T-helper 2 cell treated with Interferon-gamma antibody and Interleukin-4, amounts not matched to agents 5 μg/mL and 100 μg/mL, for 36 hours (primary cell): ENCODE measurements around the gene OR7G1.

Experiments
- DNase-seq: peaks from one replicate; pipeline ENCODE4 v3.0.0; 2021; ENCODE audit warnings: low spot score
- H3K27ac Mint-ChIP-seq: one replicate; pipeline ENCODE4 v1.8.0; 2021; ENCODE audit warnings: mild to moderate bottlenecking, mixed read lengths
- H3K27me3 Mint-ChIP-seq: one replicate; pipeline ENCODE4 v1.8.0; 2021; ENCODE audit warnings: low read depth, mixed read lengths
- H3K36me3 Mint-ChIP-seq: one replicate; pipeline ENCODE4 v1.8.0; 2021; ENCODE audit warnings: low read depth, mixed read lengths
- H3K4me1 Mint-ChIP-seq: one replicate; pipeline ENCODE4 v1.8.0; 2021; ENCODE audit warnings: low read depth, mixed read lengths
- H3K4me3 Mint-ChIP-seq: one replicate; pipeline ENCODE4 v1.8.0; 2022; ENCODE audit warnings: mild to moderate bottlenecking, moderate library complexity, mixed read lengths
- H3K9me3 Mint-ChIP-seq: one replicate; pipeline ENCODE4 v1.8.0; 2021; ENCODE audit warnings: mixed read lengths

Gene OR7G1, protein sequence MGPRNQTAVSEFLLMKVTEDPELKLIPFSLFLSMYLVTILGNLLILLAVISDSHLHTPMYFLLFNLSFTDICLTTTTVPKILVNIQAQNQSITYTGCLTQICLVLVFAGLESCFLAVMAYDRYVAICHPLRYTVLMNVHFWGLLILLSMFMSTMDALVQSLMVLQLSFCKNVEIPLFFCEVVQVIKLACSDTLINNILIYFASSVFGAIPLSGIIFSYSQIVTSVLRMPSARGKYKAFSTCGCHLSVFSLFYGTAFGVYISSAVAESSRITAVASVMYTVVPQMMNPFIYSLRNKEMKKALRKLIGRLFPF

DNA sequence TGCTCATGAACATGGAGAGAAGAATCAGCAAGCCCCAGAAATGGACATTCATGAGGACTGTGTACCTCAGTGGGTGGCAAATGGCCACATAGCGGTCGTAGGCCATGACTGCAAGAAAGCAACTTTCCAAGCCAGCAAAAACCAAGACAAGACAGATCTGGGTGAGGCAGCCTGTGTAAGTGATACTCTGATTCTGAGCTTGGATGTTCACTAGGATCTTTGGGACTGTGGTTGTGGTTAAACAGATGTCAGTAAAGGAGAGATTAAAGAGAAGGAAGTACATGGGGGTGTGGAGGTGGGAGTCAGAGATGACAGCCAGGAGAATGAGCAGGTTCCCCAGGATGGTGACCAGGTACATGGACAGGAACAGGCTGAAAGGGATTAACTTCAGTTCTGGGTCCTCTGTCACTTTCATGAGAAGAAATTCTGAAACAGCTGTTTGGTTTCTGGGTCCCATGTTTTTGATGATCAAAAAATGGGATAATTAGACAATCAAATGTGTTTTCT lies at the start of gene OR7G1:
Gene OR7G1, minus strand, starts transcription at position 457 of the 507 bp plus-strand sequence. Its CDS starts 0 bp downstream, at position 457.
- no peak within 1 kb of the TSS for H3K4me3 Mint-ChIP-seq

DNA sequence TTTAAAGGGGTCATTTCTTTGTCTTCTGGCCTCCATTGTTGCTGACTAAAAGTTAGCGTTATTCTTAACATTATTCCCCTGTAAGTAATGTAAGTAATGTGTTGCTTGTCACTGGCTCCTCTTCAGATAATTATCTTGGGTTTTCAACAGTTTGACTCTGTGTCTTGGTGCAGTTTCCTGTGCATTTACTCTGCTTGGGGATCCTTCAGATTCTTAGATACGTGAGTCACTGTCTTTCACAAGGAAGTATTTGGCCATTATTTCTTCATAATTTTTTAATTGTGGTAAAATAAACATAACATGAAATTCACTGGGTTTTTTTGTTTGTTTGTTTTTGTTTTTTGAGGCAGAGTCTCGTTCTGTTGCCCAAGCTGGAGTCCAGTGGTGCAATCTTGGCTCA lies 49.7 kb upstream of the OR7G1 start:
- no peak overlapping the region for H3K27ac Mint-ChIP-seq
- H3K4me1 Mint-ChIP-seq: no peaks in the 10 kb centered on the region
- H3K27me3 Mint-ChIP-seq: no peaks in the 10 kb centered on the region
- DNase-seq: no peak
- H3K4me3 Mint-ChIP-seq: no peak overlapping the region
- H3K36me3 Mint-ChIP-seq: peaks cover 55% of the 10 kb centered on the region
- peaks cover 37% of the 10 kb centered on the region for H3K9me3 Mint-ChIP-seq

More for the DNA sequence above, at the start of gene OR7G1:
- no peak for DNase-seq
- no peaks in the 10 kb centered on the region for H3K27me3 Mint-ChIP-seq
- H3K27ac Mint-ChIP-seq: no peak within 1 kb of the TSS
- no peaks in the 10 kb centered on the region for H3K4me1 Mint-ChIP-seq
- no peaks in the 10 kb centered on the region for H3K9me3 Mint-ChIP-seq
- H3K36me3 Mint-ChIP-seq: no peaks in the 10 kb centered on the region

DNA sequence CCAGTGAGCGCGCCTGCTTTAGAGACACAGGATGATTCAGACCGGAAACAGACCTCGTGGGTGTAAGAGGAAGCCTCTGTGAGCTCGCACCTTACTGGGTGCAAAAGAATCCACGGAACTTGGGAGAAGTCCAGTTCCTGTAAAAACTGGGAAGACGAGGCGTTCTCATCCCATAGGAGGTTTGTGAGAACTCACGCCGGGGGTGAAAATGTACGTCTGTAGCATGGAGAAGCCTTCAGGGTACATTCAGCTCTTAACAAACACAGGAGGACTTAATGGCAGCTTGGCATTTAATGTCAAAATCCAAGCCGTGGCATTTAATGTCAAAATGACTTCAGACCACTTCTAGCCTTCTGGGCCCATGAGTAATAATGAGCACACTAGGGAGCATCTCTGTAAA lies 45.9 kb upstream of the OR7G1 start:
- no peaks in the 10 kb centered on the region for H3K4me1 Mint-ChIP-seq
- H3K4me3 Mint-ChIP-seq: no peak overlapping the region
- H3K9me3 Mint-ChIP-seq: peaks cover 62% of the 10 kb centered on the region
- no peak for DNase-seq
- peaks cover 89% of the 10 kb centered on the region for H3K36me3 Mint-ChIP-seq
- H3K27me3 Mint-ChIP-seq: no peaks in the 10 kb centered on the region
- no peak overlapping the region for H3K27ac Mint-ChIP-seq

DNA sequence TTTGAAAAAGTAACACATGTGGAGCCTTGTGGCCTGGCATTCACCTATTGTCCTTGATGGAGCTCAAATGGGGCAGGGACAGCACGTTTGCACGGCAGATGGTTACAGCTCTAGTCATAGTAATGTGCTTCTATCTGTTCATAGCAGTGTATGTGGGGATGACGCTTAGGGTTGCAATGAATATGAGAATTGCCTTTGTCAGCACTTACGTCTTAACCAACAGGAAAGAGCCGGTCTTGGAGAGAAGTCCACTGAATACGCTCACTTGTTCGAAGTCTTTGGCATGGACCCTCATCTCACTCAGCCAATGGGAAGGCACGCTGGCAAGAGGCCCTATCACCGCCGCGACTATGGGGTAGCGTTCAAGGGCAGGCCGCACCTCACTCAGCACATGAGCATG lies 44.3 kb upstream of the OR7G1 start:
- Mint-ChIP-seq H3K4me1 (no peaks in the 10 kb centered on the region), H3K4me3 (no peak overlapping the region), H3K27me3 (no peaks in the 10 kb centered on the region), H3K9me3 (peaks cover 73% of the 10 kb centered on the region), H3K36me3 (peaks cover 96% of the 10 kb centered on the region), H3K27ac (no peak overlapping the region)
- no peak for DNase-seq

DNA sequence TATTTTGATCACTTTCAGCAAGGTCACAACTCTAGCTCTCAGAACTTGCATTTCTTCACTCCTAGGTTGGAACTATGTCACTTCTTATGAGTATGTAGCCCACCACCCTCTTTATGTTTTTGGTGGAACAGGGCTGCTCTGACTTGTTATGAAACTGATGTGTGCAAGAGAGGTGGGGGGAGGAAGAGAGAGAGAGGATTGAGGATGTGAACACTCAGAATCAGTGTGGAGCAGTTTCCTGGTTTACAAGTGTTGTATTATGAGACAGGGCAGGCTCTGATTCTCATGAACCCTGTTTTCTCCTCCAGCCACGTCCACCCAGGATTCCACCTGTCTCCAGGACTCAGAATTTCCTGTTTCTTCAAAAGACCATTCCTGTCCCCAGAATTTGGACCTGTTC lies 40.7 kb upstream of the OR7G1 start:
- no peak for DNase-seq
- Mint-ChIP-seq H3K27ac (no peak overlapping the region), H3K4me3 (no peak overlapping the region), H3K9me3 (peaks cover 77% of the 10 kb centered on the region), H3K4me1 (no peaks in the 10 kb centered on the region), H3K36me3 (peaks cover 97% of the 10 kb centered on the region), H3K27me3 (no peaks in the 10 kb centered on the region)

DNA sequence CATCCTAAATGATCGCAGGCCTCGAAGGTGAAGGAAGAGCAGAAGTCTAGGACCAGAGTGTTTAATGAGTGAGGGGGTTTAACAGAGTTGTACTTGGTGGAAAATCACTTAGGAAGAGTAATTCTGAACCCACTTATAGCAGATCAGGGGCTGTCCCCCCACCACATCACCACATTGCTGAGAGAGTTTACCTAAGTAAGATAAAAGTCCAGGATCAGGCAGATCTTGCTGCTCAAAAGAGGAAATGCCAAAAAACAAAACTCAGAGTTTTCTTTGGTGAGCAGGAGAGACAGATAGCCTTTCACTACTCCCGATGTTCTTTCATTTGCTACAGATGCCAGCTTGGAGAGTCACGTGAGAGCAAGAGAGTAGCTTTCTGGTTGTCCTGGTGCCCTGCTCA lies 40.0 kb upstream of the OR7G1 start:
- no peak overlapping the region for H3K4me3 Mint-ChIP-seq
- H3K36me3 Mint-ChIP-seq: peaks cover 97% of the 10 kb centered on the region
- no peak overlapping the region for H3K27ac Mint-ChIP-seq
- no peaks in the 10 kb centered on the region for H3K27me3 Mint-ChIP-seq
- H3K9me3 Mint-ChIP-seq: peaks cover 77% of the 10 kb centered on the region
- H3K4me1 Mint-ChIP-seq: no peaks in the 10 kb centered on the region
- DNase-seq: no peak

DNA sequence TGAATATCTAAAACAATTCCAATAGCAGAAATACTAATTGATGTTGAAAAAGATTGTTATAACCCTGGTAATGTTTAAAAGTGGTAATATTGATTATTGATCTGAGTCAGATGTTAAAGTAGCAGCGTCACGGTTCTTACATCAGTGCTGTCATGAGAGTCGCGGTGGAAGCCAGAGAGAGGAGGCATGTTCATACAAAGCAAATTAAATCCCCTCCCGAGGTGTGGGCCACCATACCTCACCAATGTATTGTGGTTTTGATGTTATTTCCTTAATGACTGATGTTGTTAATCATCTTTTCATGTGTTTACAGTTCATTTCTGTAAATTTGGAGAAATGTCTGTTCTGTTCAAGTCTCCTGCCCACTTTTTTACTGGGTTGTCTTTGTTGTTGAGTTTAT lies 35.8 kb upstream of the OR7G1 start:
- peaks cover 81% of the 10 kb centered on the region for H3K9me3 Mint-ChIP-seq
- no peak overlapping the region for H3K4me3 Mint-ChIP-seq
- no peak for DNase-seq
- no peak overlapping the region for H3K27ac Mint-ChIP-seq
- peaks cover 93% of the 10 kb centered on the region for H3K36me3 Mint-ChIP-seq
- peaks cover 3% of the 10 kb centered on the region for H3K4me1 Mint-ChIP-seq
- no peaks in the 10 kb centered on the region for H3K27me3 Mint-ChIP-seq

DNA sequence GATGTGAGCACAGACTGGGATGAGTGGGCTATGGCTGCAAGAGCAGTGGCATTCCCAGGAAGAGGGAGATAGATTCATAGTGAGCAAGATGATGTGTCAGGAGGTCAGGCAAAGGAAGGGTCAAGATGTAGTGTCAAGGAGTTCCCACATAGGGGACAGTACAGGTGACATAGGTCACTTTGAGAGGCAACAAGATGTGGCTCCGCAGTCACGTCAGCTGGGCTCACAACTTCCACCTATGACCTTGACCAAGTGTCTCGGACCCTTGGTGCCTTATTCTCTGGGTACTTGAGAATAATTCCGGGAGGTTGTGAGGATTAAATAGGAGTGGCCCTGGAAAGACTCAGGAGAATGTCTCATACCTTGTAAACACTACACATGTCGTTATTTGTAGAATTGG lies 35.1 kb upstream of the OR7G1 start:
- Mint-ChIP-seq H3K36me3 (peaks cover 91% of the 10 kb centered on the region), H3K4me1 (peaks cover 3% of the 10 kb centered on the region), H3K27me3 (no peaks in the 10 kb centered on the region), H3K9me3 (peaks cover 83% of the 10 kb centered on the region), H3K4me3 (no peak overlapping the region), H3K27ac (no peak overlapping the region)
- no peak for DNase-seq

DNA sequence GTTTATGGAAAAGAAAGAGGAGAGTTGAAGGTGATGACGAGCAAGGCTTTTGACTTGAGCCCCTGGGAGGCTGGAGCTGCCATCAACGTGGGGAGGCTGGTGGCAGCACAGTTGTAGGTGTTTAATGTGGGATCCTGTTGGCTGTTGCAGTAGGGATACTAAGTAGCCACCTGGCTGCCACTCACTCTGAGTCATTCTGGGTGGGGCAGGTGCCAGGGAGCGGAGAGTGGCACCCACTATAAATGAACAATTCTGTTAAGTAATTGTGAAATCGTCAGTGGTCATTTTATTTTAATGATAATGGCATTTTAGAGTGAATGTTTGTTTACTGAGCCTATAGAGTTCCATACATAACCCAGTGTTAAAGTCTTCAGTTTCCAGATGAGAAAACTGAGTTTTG lies 34.4 kb upstream of the OR7G1 start:
- Mint-ChIP-seq H3K27ac (no peak overlapping the region), H3K4me1 (peaks cover 3% of the 10 kb centered on the region), H3K36me3 (peaks cover 91% of the 10 kb centered on the region), H3K27me3 (no peaks in the 10 kb centered on the region), H3K4me3 (no peak overlapping the region), H3K9me3 (peaks cover 82% of the 10 kb centered on the region)
- no peak for DNase-seq

DNA sequence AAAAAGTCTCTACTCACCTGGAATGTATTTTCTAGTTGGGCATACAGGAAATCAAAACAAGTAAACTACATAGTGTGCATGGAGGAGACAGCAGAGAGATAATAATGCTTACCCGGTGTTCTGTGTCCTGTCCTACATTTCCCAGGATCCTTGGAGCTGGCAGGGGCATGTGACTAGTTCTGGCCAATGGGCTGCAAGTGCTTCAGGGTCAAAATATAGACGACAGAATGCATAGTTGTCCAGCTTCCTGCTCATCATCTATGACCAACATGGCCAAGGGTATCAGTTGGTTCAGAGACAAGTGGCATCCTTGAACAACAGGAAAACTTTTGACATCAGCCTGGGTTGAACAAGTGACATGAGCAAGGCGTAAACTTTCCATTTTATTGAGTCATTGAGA lies 33.1 kb upstream of the OR7G1 start:
- H3K4me3 Mint-ChIP-seq: no peak overlapping the region
- peaks cover 90% of the 10 kb centered on the region for H3K36me3 Mint-ChIP-seq
- H3K27ac Mint-ChIP-seq: no peak overlapping the region
- H3K27me3 Mint-ChIP-seq: no peaks in the 10 kb centered on the region
- peaks cover 80% of the 10 kb centered on the region for H3K9me3 Mint-ChIP-seq
- H3K4me1 Mint-ChIP-seq: peaks cover 3% of the 10 kb centered on the region
- DNase-seq: no peak

DNA sequence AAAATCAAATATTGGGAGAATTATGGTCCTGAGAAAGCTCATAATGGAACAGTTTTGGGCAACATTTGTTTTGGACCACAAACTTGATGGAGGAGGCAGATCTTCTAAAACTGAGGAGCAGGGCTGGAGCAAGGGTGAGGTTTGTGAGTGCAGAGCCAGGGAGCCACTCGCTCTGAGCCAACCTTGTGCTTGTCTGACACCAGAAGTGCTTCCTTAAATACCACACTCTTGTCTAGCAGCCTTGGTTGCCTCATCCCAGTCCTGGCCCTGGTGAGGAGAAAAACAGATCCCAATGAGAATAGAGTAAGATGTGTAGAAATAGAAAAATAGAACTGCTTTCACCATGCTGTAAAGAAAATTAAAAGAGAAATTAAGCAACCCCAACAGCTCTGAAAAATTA lies 31.3 kb upstream of the OR7G1 start:
- Mint-ChIP-seq H3K4me1 (peaks cover 11% of the 10 kb centered on the region), H3K36me3 (peaks cover 88% of the 10 kb centered on the region), H3K27ac (no peak overlapping the region), H3K9me3 (peaks cover 80% of the 10 kb centered on the region), H3K4me3 (no peak overlapping the region), H3K27me3 (no peaks in the 10 kb centered on the region)
- DNase-seq: no peak

DNA sequence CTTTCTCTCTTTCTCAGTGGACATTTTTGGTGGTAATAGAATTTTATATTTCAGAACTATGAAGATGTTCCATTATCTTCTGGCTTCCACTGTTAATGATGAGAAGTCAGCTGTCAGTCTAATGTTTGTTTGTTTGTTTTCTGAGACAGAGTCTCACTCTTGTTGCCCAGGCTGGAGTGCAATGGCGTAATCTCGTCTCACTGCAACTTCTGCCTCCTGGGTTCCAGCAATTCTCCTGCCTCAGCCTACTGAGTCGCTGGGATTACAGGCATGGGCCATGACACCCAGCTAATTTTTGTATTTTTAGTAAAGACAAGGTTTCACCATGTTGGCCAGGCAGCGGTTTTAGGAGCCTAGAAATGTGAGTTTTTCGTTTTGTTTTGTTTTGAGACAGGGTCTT lies 29.4 kb upstream of the OR7G1 start:
- Mint-ChIP-seq H3K27ac (no peak overlapping the region), H3K36me3 (peaks cover 79% of the 10 kb centered on the region), H3K4me1 (peaks cover 14% of the 10 kb centered on the region), H3K9me3 (peaks cover 62% of the 10 kb centered on the region), H3K27me3 (no peaks in the 10 kb centered on the region), H3K4me3 (no peak overlapping the region)
- DNase-seq: no peak

DNA sequence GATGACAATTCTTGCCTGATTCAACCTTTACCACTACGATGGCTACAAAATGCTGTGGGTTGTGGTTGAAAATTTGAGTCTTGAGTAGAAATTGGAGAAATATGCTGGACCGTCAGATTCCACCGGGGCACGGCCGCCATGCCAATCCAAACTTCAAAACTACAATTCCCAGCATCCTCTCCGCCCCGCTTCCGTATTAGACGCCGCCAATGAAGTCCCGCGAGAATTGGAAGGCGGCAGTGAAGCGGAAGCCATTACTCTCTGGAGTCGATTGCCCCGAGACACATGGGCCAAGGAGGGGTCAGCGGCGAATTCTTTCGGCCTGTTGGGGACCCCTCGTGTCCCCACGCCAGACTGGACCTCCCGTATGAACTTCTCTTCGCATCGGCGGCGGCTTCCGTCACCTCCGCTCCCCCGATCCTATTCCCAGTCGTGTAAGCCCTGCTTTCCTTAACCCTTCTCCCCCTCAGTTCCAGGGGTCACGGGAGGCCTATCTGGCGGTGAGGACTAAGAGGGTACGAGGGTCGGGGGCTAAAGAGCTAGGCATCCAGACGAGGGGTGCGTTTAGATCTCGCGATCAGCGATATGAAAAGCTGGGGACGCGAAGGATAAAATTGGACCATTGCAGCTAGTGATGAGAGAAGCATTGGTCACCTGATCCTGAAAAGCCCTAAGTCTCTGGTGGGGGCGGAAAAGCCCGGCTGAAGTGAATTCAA lies 24.8 kb upstream of the OR7G1 start, which contains the start of gene ZNF317:
Gene ZNF317, plus strand, starts transcription at position 239 of the 716 bp plus-strand sequence. CDS start 15,620 bp downstream, outside the sequence.
- Mint-ChIP-seq H3K27me3 (no peaks in the 10 kb centered on the region), H3K27ac (peak within 1 kb of the TSS; percentile 92), H3K9me3 (peaks cover 25% of the 10 kb centered on the region), H3K4me1 (peaks cover 13% of the 10 kb centered on the region), H3K4me3 (peak within 1 kb of the TSS; percentile 92), H3K36me3 (peaks cover 39% of the 10 kb centered on the region)
- DNase-seq: peak; percentile 87

DNA sequence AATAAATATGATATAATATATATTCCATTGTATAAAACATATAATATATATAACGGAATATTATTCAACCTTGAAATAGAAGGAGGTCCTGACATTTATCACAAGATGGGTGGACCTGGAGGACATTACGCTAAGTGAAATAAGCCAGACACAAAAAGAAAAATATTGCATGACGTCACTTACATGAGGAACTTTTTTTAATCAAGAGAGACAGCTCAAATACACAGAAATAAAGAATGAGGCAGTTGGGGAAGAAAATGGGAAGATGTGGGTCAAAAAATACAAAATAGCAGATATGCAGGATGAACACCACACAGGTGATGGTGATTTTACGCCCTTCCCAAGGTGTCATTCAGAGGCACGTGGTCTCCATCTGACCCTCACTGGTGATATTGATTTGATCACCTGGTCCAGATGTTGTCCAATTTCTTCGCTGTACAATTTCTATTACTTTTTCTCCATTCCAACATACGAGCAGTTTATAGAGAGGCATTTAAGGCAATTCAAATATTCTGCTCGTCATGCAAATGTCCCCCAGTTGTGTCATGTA lies 24.1 kb upstream of the OR7G1 start:
- H3K9me3 Mint-ChIP-seq: peaks cover 20% of the 10 kb centered on the region

More for the DNA sequence above, 24.1 kb upstream of the OR7G1 start:
- peaks cover 13% of the 10 kb centered on the region for H3K4me1 Mint-ChIP-seq
- peak overlapping the region; percentile 92 for H3K4me3 Mint-ChIP-seq
- peak overlapping the region; percentile 92 for H3K27ac Mint-ChIP-seq
- H3K36me3 Mint-ChIP-seq: peaks cover 32% of the 10 kb centered on the region
- no peak for DNase-seq
- H3K27me3 Mint-ChIP-seq: no peaks in the 10 kb centered on the region
